H1 (cell line): ENCODE measurements around the gene TRIM47. TPM values are rescaled to one million over a fixed set of nuclear protein-coding genes. Genes with fewer than 3 reads are reported as not detected.

Experiments used
- EGR1 ChIP-seq: IDR thresholded peaks from 2 replicates; pipeline ENCODE4 v1.6.1; 2011; ENCODE audit warnings: low read depth, low read length, borderline replicate concordance
- GABPA ChIP-seq: IDR thresholded peaks from 2 replicates; pipeline ENCODE4 v1.6.1; 2011; ENCODE audit warnings: mild to moderate bottlenecking, low read length, moderate library complexity, borderline replicate concordance; ENCODE audit not compliant: insufficient read depth
- SAP30 ChIP-seq: fragments of 300-600 bp; sonication (generic); IDR thresholded peaks from 2 replicates; pipeline ENCODE4 v1.7.1; 2012; ENCODE audit warnings: low read length, moderate library complexity, mild to moderate bottlenecking, inconsistent platforms; ENCODE audit not compliant: insufficient read depth, insufficient replicate concordance
- SIX5 ChIP-seq: IDR thresholded peaks from 2 replicates; pipeline ENCODE4 v1.6.1; 2011; ENCODE audit warnings: mild to moderate bottlenecking, low read depth, low read length
- polyA plus RNA-seq, 7 experiments: library from polyadenylated mRNA; depleted of rRNA in 3 of 7; stranded (reverse) in 5 of 7; unstranded in 2 of 7; fragments of >200 nt in 5 of 7; fragments of 200-250 nt in 2 of 7; gene quantifications; 1 replicate in 5 of 7; 2 replicates in 1 of 7; 4 replicates in 1 of 7; pipeline versions ENCODE4 v1.2.1 to v1.2.3, GENCODE V29; 2011 to 2013; ENCODE audit warnings: missing spikeins in 2 of 7, mixed read lengths in 2 of 7
- total RNA-seq: library from RNA; stranded (reverse); fragmentation: NEBNext Ultra II Directional; extraction: Animal tissue kit (Norgen Biotek cat#: 25700); gene quantifications from 2 replicates; pipeline ENCODE4 v1.2.1, GENCODE V29; 2021

TRIM47 gene
- total and polyA plus RNA-seq, 2 of the 8 experiments (the other 6 are each of a cell fraction or from before 2014, with no cell fraction given): 6.3 to 6.4 TPM

DNA sequence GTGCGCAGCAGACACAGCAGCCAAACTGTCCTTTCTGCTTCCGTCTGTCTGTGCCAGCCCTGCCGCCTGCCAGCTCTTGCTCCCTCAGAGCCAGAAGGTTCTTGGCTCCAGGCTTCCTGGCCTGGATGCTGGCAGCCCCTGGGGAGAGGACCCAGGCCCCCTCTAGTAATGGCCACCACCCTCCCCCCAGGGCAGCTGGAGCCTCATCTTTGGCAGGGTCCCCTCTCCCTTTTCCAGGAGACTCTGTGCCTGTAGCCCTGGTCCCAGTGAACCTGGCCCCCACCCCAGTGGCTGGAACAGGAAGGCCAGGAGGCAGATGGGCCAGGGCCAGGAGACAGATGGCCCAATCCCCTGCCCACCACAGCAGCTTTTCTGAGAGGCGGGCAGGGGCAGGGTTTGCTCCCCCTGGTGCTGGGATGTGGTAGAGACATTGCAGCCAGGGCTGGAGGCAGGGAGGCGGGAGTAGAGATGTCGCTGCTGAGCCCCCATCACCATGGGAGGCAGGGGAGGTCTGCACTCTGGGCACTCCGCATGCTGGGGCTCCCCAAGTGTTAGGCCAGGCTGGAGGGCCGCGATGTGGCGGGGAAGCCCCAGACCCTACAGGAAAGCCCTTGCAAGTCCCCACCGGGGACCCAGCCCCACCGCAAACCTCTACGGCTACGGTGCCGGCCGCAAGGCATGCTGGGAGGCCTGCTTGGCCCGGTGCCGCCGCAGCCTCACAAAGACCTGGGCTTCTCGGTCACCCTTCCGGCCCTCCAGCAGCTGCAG, 50.9 kb downstream of the TRIM47 start (continued):
- peak; percentile 53; the same call in 1 of the 2 replicates for TF ChIP-seq GABPA
- no peak for TF ChIP-seq EGR1
- TF ChIP-seq SAP30: no peak
- TF ChIP-seq SIX5: no peak
